Uterus (tissue), 2 donors: ENCODE results near the gene NPTX1.

Source experiments
- POLR2A ChIP-seq, 2 donors: fragments of 450-650 bp; IDR thresholded peaks; one replicate each; pipeline ENCODE4 v1.6.1; 2016; ENCODE audit warnings: antibody characterized with exemption in 2 of 2, mild to moderate bottlenecking in 1 of 2, moderate library complexity in 1 of 2
- TF ChIP-seq, protein P1 (sequence below), 4 experiments: fragments of 200-600 bp in 2 of 4; fragments of 450-650 bp in 2 of 4; sonication (generic) in 2 of 4; IDR thresholded peaks; one replicate each; pipeline ENCODE4 v1.5.1; 2016 to 2019; ENCODE audit warnings: antibody characterized with exemption in 4 of 4, mild to moderate bottlenecking in 2 of 4, moderate library complexity in 1 of 4

DNA sequence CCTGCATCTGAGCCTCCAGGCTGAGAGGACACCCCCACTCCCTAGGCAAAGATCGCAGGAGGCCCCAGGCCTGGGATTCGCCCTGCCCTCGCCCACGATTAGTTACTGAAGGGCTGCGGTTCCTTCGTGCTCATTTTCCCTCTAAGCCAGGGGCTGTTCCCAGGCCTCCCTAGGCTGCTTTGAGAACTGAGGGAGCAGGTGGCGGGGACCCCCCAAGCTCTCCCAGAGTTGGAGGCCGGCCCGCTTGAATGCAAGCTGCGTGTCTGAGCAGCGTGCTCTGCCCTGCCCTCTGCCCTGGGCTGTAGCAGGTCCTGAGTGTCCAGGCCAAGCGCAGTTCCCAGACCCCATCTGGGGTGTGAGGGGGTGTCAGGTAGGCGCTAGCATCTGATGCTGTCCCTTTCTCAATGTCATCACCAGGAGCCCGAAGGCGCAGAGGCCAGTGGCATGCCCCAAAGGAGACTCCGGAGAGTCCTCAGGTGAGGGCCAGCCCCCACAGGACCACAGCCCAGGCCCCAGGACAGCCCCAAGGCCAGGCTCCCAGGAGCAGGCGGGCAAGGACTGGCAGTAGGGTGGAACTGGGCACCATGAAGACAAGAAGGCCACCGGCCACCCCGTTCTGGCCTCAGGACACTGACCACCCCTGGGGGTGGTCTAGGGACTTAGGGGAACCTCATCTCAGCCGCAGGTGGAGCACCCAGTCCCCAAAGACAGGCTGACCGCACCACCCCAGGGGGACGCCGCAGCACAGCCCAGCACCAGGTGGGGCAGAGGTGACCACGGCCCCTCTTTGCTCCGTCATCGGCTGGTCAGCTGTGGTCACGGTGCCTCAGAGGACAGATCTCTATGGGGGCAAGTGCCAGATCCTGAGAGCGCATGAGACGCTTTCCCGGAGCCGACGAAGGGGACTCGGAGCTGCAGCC is 46.8 kb downstream of the NPTX1 start:
- TF ChIP-seq, protein P1, sequence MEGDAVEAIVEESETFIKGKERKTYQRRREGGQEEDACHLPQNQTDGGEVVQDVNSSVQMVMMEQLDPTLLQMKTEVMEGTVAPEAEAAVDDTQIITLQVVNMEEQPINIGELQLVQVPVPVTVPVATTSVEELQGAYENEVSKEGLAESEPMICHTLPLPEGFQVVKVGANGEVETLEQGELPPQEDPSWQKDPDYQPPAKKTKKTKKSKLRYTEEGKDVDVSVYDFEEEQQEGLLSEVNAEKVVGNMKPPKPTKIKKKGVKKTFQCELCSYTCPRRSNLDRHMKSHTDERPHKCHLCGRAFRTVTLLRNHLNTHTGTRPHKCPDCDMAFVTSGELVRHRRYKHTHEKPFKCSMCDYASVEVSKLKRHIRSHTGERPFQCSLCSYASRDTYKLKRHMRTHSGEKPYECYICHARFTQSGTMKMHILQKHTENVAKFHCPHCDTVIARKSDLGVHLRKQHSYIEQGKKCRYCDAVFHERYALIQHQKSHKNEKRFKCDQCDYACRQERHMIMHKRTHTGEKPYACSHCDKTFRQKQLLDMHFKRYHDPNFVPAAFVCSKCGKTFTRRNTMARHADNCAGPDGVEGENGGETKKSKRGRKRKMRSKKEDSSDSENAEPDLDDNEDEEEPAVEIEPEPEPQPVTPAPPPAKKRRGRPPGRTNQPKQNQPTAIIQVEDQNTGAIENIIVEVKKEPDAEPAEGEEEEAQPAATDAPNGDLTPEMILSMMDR (IDR thresholded peaks at IDR 0.05), result no peak
- TF ChIP-seq POLR2A (IDR thresholded peaks at IDR 0.05), result no peak
